ENCODE measurements around the gene NUDT3. TPM values are rescaled to one million over a fixed set of nuclear protein-coding genes. Genes with fewer than 3 reads are reported as not detected.

Gene NUDT3
- total RNA-seq, 1 donor from 2014 or later, result 50.1 TPM

- TF ChIP-seq CTCF (IDR thresholded peaks at IDR 0.05; ENCODE audit: borderline replicate concordance), result no peak
Observed at GRCh38 chr6:34230653-34231371, 161.7 kb downstream of the NUDT3 start.

GRCh38 chr6:34229877-34230276 is 162.6 kb downstream of the NUDT3 start:
- Histone ChIP-seq H3K4me3 (no peak overlapping the region), H3K27me3 (ENCODE audit: low read depth) (no peaks in the 10 kb centered on the region), H3K36me3 (no peaks in the 10 kb centered on the region), H3K27ac (replicated peaks) (no peak overlapping the region), H3K9me3 (replicated peaks) (no peaks in the 10 kb centered on the region), H3K4me1 (no peaks in the 10 kb centered on the region)
- no peak for DNase-seq
- intact Hi-C loops (cut with micrococcal nuclease), result no loop called here
- TF ChIP-seq CTCF (IDR thresholded peaks at IDR 0.05; ENCODE audit: borderline replicate concordance), result no peak

More at GRCh38 chr6:34230653-34231371, 161.7 kb downstream of the NUDT3 start:
- Histone ChIP-seq H3K27me3 (ENCODE audit: low read depth) (no peaks in the 10 kb centered on the region), H3K4me3 (no peak overlapping the region), H3K36me3 (no peaks in the 10 kb centered on the region), H3K4me1 (peaks cover 4% of the 10 kb centered on the region), H3K27ac (replicated peaks) (no peak overlapping the region), H3K9me3 (replicated peaks) (no peaks in the 10 kb centered on the region)
- intact Hi-C loops (cut with micrococcal nuclease), result no loop called here
- DNase-seq, result no peak

Small RNA genes within 50 kb of the gene (microRNA-seq; reads per million reads assigned to microRNA genes)
- gene MIR6835, result not detected

Other genes with a start within 250 kb of the NUDT3 start
- gene GRM4, start 246.6 kb downstream of the NUDT3 start, total RNA-seq, result not detected
- 46.7 TPM for gene HMGA1, start 155.8 kb downstream of the NUDT3 start, total RNA-seq
- 27.1 TPM for gene SMIM29, start 143.7 kb downstream of the NUDT3 start, total RNA-seq
- gene RPS10, start 33.4 kb upstream of the NUDT3 start, total RNA-seq, result 678 TPM
- 15.2 TPM for gene PACSIN1, start 73.4 kb upstream of the NUDT3 start, total RNA-seq
- gene SPDEF, start 163.7 kb upstream of the NUDT3 start, total RNA-seq, result 0.11 TPM

All from left ventricle myocardium inferior (tissue), 1 donor.